Gastroesophageal sphincter (tissue), 2 donors: ENCODE results near the gene NBEA.

ENCODE experiments used
- EP300 ChIP-seq: sonication (generic); formaldehyde crosslinking; IDR thresholded peaks from one replicate; pipeline ENCODE4 v1.6.1; 2017; ENCODE audit warnings: antibody characterized with exemption, mild to moderate bottlenecking
- POLR2AphosphoS5 ChIP-seq: sonication (generic); formaldehyde crosslinking; IDR thresholded peaks from one replicate; pipeline ENCODE4 v1.6.1; 2017; ENCODE audit warnings: antibody characterized with exemption

DNA sequence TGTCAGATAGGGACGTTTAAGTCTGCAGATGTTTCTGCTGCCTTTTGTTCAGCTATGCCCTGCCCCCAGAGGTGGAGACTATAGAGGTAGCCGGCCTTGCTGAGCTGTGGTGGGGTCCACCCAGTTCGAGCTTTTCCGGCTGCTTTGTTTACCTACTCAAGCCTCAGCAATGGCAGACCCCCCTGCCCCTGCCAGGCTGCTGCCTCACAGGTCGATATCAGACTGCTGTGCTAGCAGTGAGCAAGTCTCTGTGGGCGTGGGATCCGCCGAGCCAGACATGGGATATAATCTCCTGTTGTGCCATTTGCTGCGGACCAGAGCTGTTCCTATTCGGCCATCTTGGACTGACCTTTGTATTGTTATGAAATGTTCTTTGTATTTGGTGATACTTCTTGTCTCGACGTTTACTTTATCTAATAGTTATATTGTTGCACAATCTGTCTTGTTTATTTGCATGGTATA is 46.3 kb downstream of the NBEA start:
- no peak for TF ChIP-seq POLR2AphosphoS5
- TF ChIP-seq EP300, result no peak
